DOHH2 (cell line): Measurements from ENCODE around the gene PLA2G3.

ENCODE experiments used
- EZH2phosphoT487 ChIP-seq: fragments of 200-600 bp; sonication (generic); IDR thresholded peaks from 2 replicates; pipeline ENCODE4 v1.6.1; 2017; ENCODE audit warnings: borderline replicate concordance, mild to moderate bottlenecking, antibody characterized with exemption, low read length, moderate library complexity, mixed read lengths
- TF ChIP-seq, protein P1 (sequence below): fragments of 200-600 bp; sonication (generic); IDR thresholded peaks from one replicate; pipeline ENCODE4 v1.5.1; 2014; ENCODE audit warnings: antibody characterized with exemption, mild to moderate bottlenecking, low read depth, low read length; ENCODE audit not compliant: poor library complexity, severe bottlenecking

DNA sequence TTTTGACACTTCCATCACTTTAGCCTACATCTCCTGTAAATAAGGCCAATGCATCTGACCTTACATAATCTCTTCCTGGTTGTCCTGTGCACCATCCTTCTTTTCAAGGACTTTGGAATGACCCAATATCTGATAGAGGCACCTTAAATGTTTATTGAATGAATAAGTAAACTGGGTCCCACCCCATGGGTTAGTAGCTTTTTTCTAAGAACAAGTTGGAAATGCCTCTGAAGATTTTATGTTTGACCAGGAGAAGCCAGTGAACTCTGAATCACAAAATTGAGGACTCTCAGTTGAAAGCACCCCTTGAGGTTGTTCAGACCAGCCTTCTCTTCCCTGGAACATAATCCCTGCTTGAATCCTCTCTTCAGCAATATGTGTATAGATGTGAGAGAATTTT lies 21.1 kb upstream of the PLA2G3 start:
- TF ChIP-seq, protein P1, sequence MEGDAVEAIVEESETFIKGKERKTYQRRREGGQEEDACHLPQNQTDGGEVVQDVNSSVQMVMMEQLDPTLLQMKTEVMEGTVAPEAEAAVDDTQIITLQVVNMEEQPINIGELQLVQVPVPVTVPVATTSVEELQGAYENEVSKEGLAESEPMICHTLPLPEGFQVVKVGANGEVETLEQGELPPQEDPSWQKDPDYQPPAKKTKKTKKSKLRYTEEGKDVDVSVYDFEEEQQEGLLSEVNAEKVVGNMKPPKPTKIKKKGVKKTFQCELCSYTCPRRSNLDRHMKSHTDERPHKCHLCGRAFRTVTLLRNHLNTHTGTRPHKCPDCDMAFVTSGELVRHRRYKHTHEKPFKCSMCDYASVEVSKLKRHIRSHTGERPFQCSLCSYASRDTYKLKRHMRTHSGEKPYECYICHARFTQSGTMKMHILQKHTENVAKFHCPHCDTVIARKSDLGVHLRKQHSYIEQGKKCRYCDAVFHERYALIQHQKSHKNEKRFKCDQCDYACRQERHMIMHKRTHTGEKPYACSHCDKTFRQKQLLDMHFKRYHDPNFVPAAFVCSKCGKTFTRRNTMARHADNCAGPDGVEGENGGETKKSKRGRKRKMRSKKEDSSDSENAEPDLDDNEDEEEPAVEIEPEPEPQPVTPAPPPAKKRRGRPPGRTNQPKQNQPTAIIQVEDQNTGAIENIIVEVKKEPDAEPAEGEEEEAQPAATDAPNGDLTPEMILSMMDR, result no peak
- TF ChIP-seq EZH2phosphoT487, result no peak
